Common myeloid progenitor, CD34-positive (primary cell): ENCODE data around the gene CRTC1.
A peak's percentile ranks its signal among the peaks of the same experiment; 100 is the strongest.

ENCODE experiments used
- CTCF ChIA-PET: fragments of 350-600 bp; sonication (Branson Sonifier 250); formaldehyde crosslinking; loops from one replicate; lab custom pipeline; 2021; ENCODE audit warnings: antibody characterized with exemption; lab: Charles Lee
- POLR2A ChIA-PET: fragments of 350-600 bp; sonication (Branson Sonifier 250); formaldehyde crosslinking; loops from one replicate; lab custom pipeline; 2021; ENCODE audit warnings: antibody characterized with exemption; lab: Charles Lee
- DNase-seq, 3 donors: peaks; one replicate each; pipeline versions ENCODE4 v3.0.0 to v3.0.0-alpha.2; 2013
- H3K27ac ChIP-seq, 2 experiments: 1 replicate in 1 of 2; 2 replicates in 1 of 2; pipeline ENCODE4 v1.7.0; 2013; ENCODE audit warnings: inconsistent platforms in 2 of 2, low read length in 2 of 2, mild to moderate bottlenecking in 2 of 2, low read depth in 1 of 2, moderate library complexity in 1 of 2; ENCODE audit not compliant: severe bottlenecking in 2 of 2, insufficient read depth in 1 of 2, poor library complexity in 1 of 2
- H3K27me3 ChIP-seq, 5 experiments: replicated peaks in 2 of 5; 1 replicate in 3 of 5; 2 replicates in 2 of 5; pipeline versions ENCODE4 v1.6.1 to v1.7.0; 2013; ENCODE audit warnings: low read length in 4 of 5, mild to moderate bottlenecking in 2 of 5, moderate library complexity in 2 of 5, inconsistent platforms in 1 of 5; ENCODE audit not compliant: insufficient read depth in 5 of 5, control insufficient read depth in 4 of 5
- H3K36me3 ChIP-seq, 4 experiments: 1 replicate in 2 of 4; 2 replicates in 2 of 4; pipeline versions ENCODE4 v1.6.1 to v1.7.0; 2013; ENCODE audit warnings: low read length in 3 of 4, control low read depth in 1 of 4, mild to moderate bottlenecking in 1 of 4; ENCODE audit not compliant: control insufficient read depth in 4 of 4, insufficient read depth in 4 of 4
- H3K4me1 ChIP-seq, 4 experiments: 1 replicate in 3 of 4; 2 replicates in 1 of 4; pipeline versions ENCODE4 v1.6.1 to v1.7.1; 2013; ENCODE audit warnings: low read length in 3 of 4, mild to moderate bottlenecking in 3 of 4, control low read depth in 1 of 4, inconsistent platforms in 1 of 4, moderate library complexity in 1 of 4; ENCODE audit not compliant: control insufficient read depth in 4 of 4, insufficient read depth in 4 of 4; ENCODE audit errors: control extremely low read depth in 1 of 4
- H3K4me3 ChIP-seq, 7 experiments: 1 replicate in 4 of 7; 2 replicates in 3 of 7; pipeline versions ENCODE4 v1.5.1 to v1.7.0; 2013; ENCODE audit warnings: mild to moderate bottlenecking in 7 of 7, low read length in 6 of 7, moderate library complexity in 6 of 7, inconsistent platforms in 2 of 7, low read depth in 2 of 7, control low read depth in 1 of 7; ENCODE audit not compliant: insufficient read depth in 4 of 7, control insufficient read depth in 1 of 7; ENCODE audit errors: extremely low read depth in 1 of 7
- H3K9me3 ChIP-seq, 5 experiments: 1 replicate in 4 of 5; 2 replicates in 1 of 5; pipeline versions ENCODE4 v1.6.1 to v1.7.1; 2013; ENCODE audit warnings: low read length in 4 of 5, mild to moderate bottlenecking in 2 of 5, inconsistent platforms in 1 of 5, low read depth in 1 of 5, moderate library complexity in 1 of 5; ENCODE audit not compliant: control insufficient read depth in 4 of 5, insufficient read depth in 2 of 5; ENCODE audit errors: control extremely low read depth in 1 of 5
- WGBS: methylation state at CpG from one replicate; pipeline ENCODE4 v1.1.5; 2013; ENCODE audit not compliant: insufficient coverage; 5-methylcytosine and 5-hydroxymethylcytosine counted together

The CRTC1 gene

GRCh38 chr19:18769989-18770528, 86.6 kb downstream of the CRTC1 start:
- peaks cover 0 to 2% (median 0%) of the 10 kb centered on the region in 4 experiments for H3K36me3 ChIP-seq
- H3K27ac ChIP-seq: no peak overlapping the region
- 95% methylated on average over 12 of the region's 15 CpGs for WGBS
- POLR2A ChIA-PET: no interaction called here
- H3K4me3 ChIP-seq: no peak overlapping the region
- H3K9me3 ChIP-seq: no peaks in the 10 kb centered on the region
- CTCF ChIA-PET: interaction anchor here (1.5 kb wide), 1 partner anchor 77 kb away, joined by 4 read pairs; no protein-coding TSS in a partner anchor
- H3K27me3 ChIP-seq: peaks cover 0 to 2% (median 0%) of the 10 kb centered on the region in 5 experiments
- DNase-seq: no peak
- peaks cover 0 to 2% (median under 1%) of the 10 kb centered on the region in 4 experiments for H3K4me1 ChIP-seq

GRCh38 chr19:18770663-18771327, 87.3 kb downstream of the CRTC1 start:
- no peaks in the 10 kb centered on the region for H3K4me1 ChIP-seq
- H3K9me3 ChIP-seq: no peaks in the 10 kb centered on the region
- H3K27ac ChIP-seq: no peak overlapping the region
- POLR2A ChIA-PET: no interaction called here
- H3K36me3 ChIP-seq: peaks cover 0 to 2% (median 0%) of the 10 kb centered on the region in 4 experiments
- no peak for DNase-seq
- no peak overlapping the region for H3K4me3 ChIP-seq
- 93% methylated on average over 11 of the region's 13 CpGs for WGBS
- H3K27me3 ChIP-seq: peaks cover 0 to 2% (median 0%) of the 10 kb centered on the region in 5 experiments
- CTCF ChIA-PET: interaction anchor here (0.8 kb wide), 1 partner anchor 36 kb away, joined by 3 read pairs; no protein-coding TSS in a partner anchor

- WGBS: 97% methylated on average over 35 of the region's 36 CpGs
- Histone ChIP-seq H3K27ac (no peak overlapping the region), H3K36me3 (peaks cover 0 to 2% (median 0%) of the 10 kb centered on the region in 4 experiments), H3K9me3 (no peaks in the 10 kb centered on the region), H3K4me1 (no peaks in the 10 kb centered on the region), H3K27me3 (peaks cover 0 to 2% (median 0%) of the 10 kb centered on the region in 5 experiments), H3K4me3 (no peak overlapping the region)
- ChIA-PET CTCF (interaction anchor here (0.8 to 1.2 kb wide), 2 partner anchors 9 to 37 kb away, joined by 3 read pairs; no protein-coding TSS in a partner anchor), POLR2A (no interaction called here)
- DNase-seq: peak in 1 of 3 donors; percentile 32
Measured at GRCh38 chr19:18771328-18772242, 88.1 kb downstream of the CRTC1 start.

- peaks cover 0 to 1% (median 0%) of the 10 kb centered on the region in 4 experiments for H3K4me1 ChIP-seq
- peaks cover 0 to 3% (median 2%) of the 10 kb centered on the region in 5 experiments for H3K27me3 ChIP-seq
- H3K4me3 ChIP-seq: no peak overlapping the region
- no peaks in the 10 kb centered on the region for H3K9me3 ChIP-seq
- peaks cover 0 to 2% (median 0%) of the 10 kb centered on the region in 4 experiments for H3K36me3 ChIP-seq
- POLR2A ChIA-PET: no interaction called here
- no peak overlapping the region for H3K27ac ChIP-seq
- DNase-seq: no peak
- WGBS: 93% methylated on average over 22 of the region's 27 CpGs
- CTCF ChIA-PET: interaction anchor here (1.1 to 1.5 kb wide), 2 partner anchors 74 to 75 kb away, joined by 3 read pairs; no protein-coding TSS in a partner anchor
Measured at GRCh38 chr19:18772620-18773587, 89.4 kb downstream of the CRTC1 start.

- H3K4me3 ChIP-seq: no peak overlapping the region
- H3K4me1 ChIP-seq: peaks cover 0 to 4% (median 0%) of the 10 kb centered on the region in 4 experiments
- peaks cover 0 to under 1% (median 0%) of the 10 kb centered on the region in 4 experiments for H3K36me3 ChIP-seq
- peaks cover 0 to 10% (median 4%) of the 10 kb centered on the region in 5 experiments for H3K27me3 ChIP-seq
- no peak overlapping the region for H3K27ac ChIP-seq
- no peak for DNase-seq
- H3K9me3 ChIP-seq: no peaks in the 10 kb centered on the region
- ChIA-PET CTCF (interaction anchor here (1.1 to 1.5 kb wide), 2 partner anchors 73 to 74 kb away, joined by 3 read pairs; no protein-coding TSS in a partner anchor), POLR2A (no interaction called here)
- 98% methylated on average over 9 of the region's 9 CpGs for WGBS
Measured at GRCh38 chr19:18773682-18774081, 90.2 kb downstream of the CRTC1 start.

- no peak for DNase-seq
- 95% methylated on average over 11 of the region's 11 CpGs for WGBS
- ChIA-PET CTCF (interaction anchor here (1.1 to 1.5 kb wide), 2 partner anchors 73 to 74 kb away, joined by 3 read pairs; no protein-coding TSS in a partner anchor), POLR2A (interaction anchor here (0.6 kb wide), 1 partner anchor 62 kb away, joined by 3 read pairs; no protein-coding TSS in a partner anchor)
- peaks cover 0 to 4% (median 0%) of the 10 kb centered on the region in 4 experiments for H3K4me1 ChIP-seq
- H3K27ac ChIP-seq: no peak overlapping the region
- H3K9me3 ChIP-seq: no peaks in the 10 kb centered on the region
- no peak overlapping the region for H3K4me3 ChIP-seq
- H3K27me3 ChIP-seq: peaks cover 0 to 13% (median 4%) of the 10 kb centered on the region in 5 experiments
- no peaks in the 10 kb centered on the region for H3K36me3 ChIP-seq
Measured at GRCh38 chr19:18774107-18774506, 90.6 kb downstream of the CRTC1 start.
